Dendritic cell treated with granulocyte-macrophage colony-stimulating factor and Interleukin-4, amounts not matched to agents 40 ng/mL and 50 ng/mL, for 4 days (primary cell): ENCODE data around the gene IDS.

Source experiments
- H3K27ac Mint-ChIP-seq: one replicate; pipeline ENCODE4 v1.8.0; 2022; ENCODE audit warnings: mild to moderate bottlenecking, mixed read lengths
- H3K27me3 Mint-ChIP-seq: one replicate; pipeline ENCODE4 v1.8.0; 2022; ENCODE audit warnings: mild to moderate bottlenecking, mixed read lengths
- H3K36me3 Mint-ChIP-seq: one replicate; pipeline ENCODE4 v1.8.0; 2022; ENCODE audit warnings: low read depth, mixed read lengths
- H3K4me1 Mint-ChIP-seq: one replicate; pipeline ENCODE4 v1.8.0; 2022; ENCODE audit warnings: low read depth, mixed read lengths
- H3K4me3 Mint-ChIP-seq: one replicate; pipeline ENCODE4 v1.8.0; 2022; ENCODE audit warnings: mild to moderate bottlenecking, moderate library complexity, mixed read lengths
- H3K9me3 Mint-ChIP-seq: one replicate; pipeline ENCODE4 v1.8.0; 2022; ENCODE audit warnings: mixed read lengths
- intact Hi-C: fragments of 100-400 bp; cut with micrococcal nuclease; formaldehyde crosslinking; loops from one replicate; pipeline ENCODE4 v1.15.0; 2022

Gene IDS

DNA sequence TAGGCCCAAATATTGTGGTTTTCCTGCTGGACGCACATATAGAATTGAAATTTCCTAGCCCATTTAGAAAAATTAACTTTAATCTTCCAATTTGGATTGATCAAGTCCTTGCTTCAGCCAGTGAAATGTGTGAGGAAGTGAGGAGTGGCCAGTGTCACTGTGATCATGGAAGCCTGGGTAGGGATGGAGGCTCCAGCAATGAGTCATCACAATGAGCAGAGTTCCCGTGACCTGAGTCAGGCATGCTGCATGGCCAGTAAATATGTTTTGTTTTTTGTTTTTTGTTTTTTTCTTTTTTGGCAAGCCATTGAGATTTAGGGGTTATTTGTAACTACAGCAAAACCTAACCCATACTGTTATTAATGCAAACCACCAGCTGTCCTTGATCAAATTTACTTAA, 52.1 kb downstream of the IDS start:
- Mint-ChIP-seq H3K36me3 (no peaks in the 10 kb centered on the region), H3K9me3 (peaks cover 14% of the 10 kb centered on the region), H3K4me1 (no peaks in the 10 kb centered on the region), H3K4me3 (no peak overlapping the region), H3K27me3 (no peaks in the 10 kb centered on the region), H3K27ac (no peak overlapping the region)
- intact Hi-C loops, result no loop called here

GRCh38 chrX:149433451-149433850, 71.7 kb downstream of the IDS start:
- no peaks in the 10 kb centered on the region for H3K27me3 Mint-ChIP-seq
- H3K36me3 Mint-ChIP-seq, result no peaks in the 10 kb centered on the region
- H3K27ac Mint-ChIP-seq, result no peak overlapping the region
- no peaks in the 10 kb centered on the region for H3K9me3 Mint-ChIP-seq
- intact Hi-C loops, result no loop called here
- no peaks in the 10 kb centered on the region for H3K4me1 Mint-ChIP-seq
- H3K4me3 Mint-ChIP-seq, result no peak overlapping the region

DNA sequence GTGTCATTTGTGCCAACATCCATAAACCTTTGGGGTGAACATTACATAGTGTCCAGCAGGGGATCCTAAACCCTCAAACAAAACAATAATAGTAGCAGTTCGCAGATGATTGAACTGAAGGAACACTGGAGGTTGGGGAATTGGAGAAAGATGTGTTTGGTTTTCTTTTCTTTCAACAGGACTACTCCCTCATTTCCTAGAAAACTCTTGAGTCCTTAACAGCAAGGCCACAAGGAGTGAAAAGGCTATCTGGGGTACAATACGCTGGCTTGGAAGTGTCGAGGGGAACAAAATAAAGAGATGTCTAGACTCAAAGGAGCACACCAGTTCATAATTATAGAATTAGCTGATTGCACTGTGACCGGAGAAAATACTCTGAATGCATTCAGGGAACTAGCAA, 72.1 kb downstream of the IDS start:
- Mint-ChIP-seq H3K27me3 (no peaks in the 10 kb centered on the region), H3K4me1 (no peaks in the 10 kb centered on the region), H3K4me3 (no peak overlapping the region), H3K36me3 (no peaks in the 10 kb centered on the region), H3K9me3 (no peaks in the 10 kb centered on the region), H3K27ac (no peak overlapping the region)
- intact Hi-C loops, result no loop called here
